Astrocyte of the spinal cord (primary cell): ENCODE measurements around the gene CNTROB.
A peak's percentile ranks its signal among the peaks of the same experiment; 100 is the strongest.

Experiments used
- DNase-seq: peaks from one replicate; pipeline ENCODE4 v3.0.0; 2011; ENCODE audit warnings: low read depth, low spot score
- H3K4me3 ChIP-seq: 2 replicates; pipeline ENCODE4 v1.5.1; 2011; ENCODE audit warnings: low read depth, mild to moderate bottlenecking, low read length, moderate library complexity
- CTCF ChIP-seq: IDR thresholded peaks from 2 replicates; pipeline ENCODE4 v1.5.1; 2012; ENCODE audit warnings: low read depth, mild to moderate bottlenecking, low read length, inconsistent platforms
- in situ Hi-C: cut with HindIII; loops from 2 replicates; pipeline ENCODE4 v1.10.0; 2017; ENCODE audit warnings: low sequenced_read_pairs

CNTROB gene

GRCh38 chr17:7931709-7932482 lies at the start of gene CNTROB, which contains the start of gene TRAPPC1:
CNTROB (plus strand) TSS chr17:7932206; CDS start chr17:7933080, 874 bp downstream.
TRAPPC1 (minus strand) TSS chr17:7931946; CDS start chr17:7931829, 117 bp downstream.
- TF ChIP-seq CTCF = no peak
- DNase-seq = peak; percentile 100
- in situ Hi-C loops = no loop called here
- peak within 1 kb of the TSS; percentile 97 for H3K4me3 ChIP-seq

- in situ Hi-C loops = no loop called here
- no peak overlapping the region for H3K4me3 ChIP-seq
- DNase-seq = no peak
- TF ChIP-seq CTCF = no peak
These were observed 49.4 kb upstream of the CNTROB start for GRCh38 chr17:7882629-7883028.

- in situ Hi-C loops = no loop called here
- DNase-seq = peak; percentile 41
- H3K4me3 ChIP-seq = peak overlapping the region; percentile 79
These were observed 48.1 kb upstream of the CNTROB start for GRCh38 chr17:7883781-7884386.

GRCh38 chr17:7884581-7885366 lies 47.2 kb upstream of the CNTROB start:
- no peak for TF ChIP-seq CTCF
- H3K4me3 ChIP-seq = peak overlapping the region; percentile 79
- DNase-seq = no peak
- in situ Hi-C loops = no loop called here

More at GRCh38 chr17:7883781-7884386, 48.1 kb upstream of the CNTROB start:
- TF ChIP-seq CTCF = no peak

GRCh38 chr17:7885367-7886226 lies 46.4 kb upstream of the CNTROB start:
- peak overlapping the region; percentile 79 for H3K4me3 ChIP-seq
- in situ Hi-C loops = no loop called here
- peak; percentile 36 for DNase-seq
- TF ChIP-seq CTCF = no peak
